ENCODE measurements around the gene UBE2S.

Gene UBE2S

GRCh38 chr19:55362174-55362989, 45.2 kb downstream of the UBE2S start:
- no peak for DNase-seq (ENCODE audit: low spot score)

GRCh38 chr19:55360902-55361301, 46.7 kb downstream of the UBE2S start:
- DNase-seq (ENCODE audit: low spot score) = no peak

DNA sequence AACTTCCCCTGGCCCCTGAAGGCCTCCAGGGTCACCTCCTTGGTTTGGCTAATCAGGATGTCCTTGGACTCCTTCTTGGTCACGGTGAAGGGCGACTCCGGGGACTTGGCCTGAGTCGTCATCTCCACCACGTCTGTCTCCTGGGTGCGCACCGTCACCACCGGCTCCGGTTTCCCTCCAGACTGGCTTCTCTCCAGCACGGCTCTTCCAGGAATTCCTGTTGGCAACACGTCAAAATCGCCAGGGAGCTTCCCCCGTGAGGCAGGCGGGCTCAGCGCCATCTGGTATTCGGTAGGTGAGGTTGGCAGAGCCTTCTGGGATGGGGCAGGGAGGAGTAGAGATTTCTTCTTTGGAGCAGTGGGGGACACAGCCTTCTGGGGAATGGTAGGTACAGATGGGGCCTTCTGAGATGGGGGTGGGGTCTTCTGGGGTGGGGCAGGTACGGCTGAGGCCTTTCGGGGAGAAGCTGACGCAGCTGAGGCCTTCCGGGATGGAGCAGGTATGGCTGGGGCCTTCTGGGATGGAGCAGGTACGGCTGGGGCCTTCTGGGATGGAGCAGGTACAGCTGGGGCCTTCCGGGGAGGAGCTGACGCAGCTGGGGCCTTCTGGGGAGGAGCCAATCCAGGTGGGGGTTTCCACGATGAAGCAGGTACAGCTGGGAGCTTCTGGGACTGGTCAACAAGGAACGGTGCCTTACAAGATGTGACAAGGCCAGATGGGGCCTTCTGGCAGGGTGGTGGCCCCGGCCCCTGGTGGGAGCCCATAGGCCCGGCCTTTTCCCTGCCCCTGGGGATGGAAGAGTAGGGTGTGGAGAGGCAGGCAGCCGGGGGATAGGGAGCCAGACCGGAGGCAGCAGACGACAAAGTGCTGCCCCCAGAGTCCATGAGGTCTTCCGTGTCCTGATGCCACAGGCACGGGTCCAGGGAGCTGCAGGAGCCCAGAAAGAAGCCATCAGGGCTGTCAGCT, 48.4 kb downstream of the UBE2S start:
- no peak for DNase-seq (ENCODE audit: low spot score)

DNA sequence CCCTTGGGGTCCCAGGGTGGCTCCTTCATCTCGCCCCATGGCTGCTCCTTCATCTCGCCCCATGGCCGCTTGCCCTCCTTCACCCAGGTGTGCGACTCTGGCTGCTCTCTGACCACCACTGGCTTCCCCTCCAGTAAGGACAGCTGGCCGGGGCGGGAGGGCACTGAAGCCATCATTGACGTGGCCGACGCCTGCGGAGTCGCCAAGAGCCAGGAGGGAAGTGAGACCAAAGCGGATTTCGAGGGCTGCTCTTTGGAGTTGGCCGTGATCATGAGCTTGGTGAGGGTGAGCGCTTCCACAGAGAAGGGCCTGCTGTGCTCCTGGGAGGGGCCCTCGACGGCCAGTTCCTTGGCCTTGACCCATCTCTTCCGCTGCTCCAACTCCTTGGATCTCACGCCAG, 49.1 kb downstream of the UBE2S start:
- DNase-seq (ENCODE audit: low spot score) = no peak

DNA sequence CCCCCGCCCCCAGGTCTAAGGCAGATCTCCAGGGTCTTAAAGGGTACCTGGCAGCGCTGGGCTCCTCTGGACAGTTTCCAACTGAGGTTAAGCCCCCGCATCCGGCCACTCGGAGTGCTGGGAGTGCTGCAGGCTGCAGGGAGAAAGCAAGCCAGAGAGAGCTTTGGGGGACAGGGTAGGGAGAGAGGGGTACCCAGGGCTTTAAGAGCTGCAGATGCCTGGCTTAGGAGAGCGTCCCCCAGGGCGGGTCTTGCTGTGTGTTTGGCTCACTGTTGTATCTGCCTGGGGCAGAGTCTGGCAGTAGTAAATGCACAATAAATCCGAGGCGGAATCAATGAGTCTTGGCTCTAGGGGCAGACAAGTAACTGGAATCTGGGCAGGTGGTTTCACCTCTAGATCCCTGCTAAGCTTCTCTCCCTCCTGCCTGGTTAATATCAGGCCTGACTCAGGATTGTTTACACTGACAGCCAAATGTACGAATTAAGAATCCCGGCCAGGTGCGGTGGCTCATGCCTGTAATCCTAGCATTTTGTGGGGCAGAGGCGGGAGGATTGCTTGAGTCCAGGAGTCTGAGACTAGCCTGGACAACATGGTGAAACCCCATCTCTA, 52.3 kb downstream of the UBE2S start:
- DNase-seq (ENCODE audit: low spot score) = no peak

DNA sequence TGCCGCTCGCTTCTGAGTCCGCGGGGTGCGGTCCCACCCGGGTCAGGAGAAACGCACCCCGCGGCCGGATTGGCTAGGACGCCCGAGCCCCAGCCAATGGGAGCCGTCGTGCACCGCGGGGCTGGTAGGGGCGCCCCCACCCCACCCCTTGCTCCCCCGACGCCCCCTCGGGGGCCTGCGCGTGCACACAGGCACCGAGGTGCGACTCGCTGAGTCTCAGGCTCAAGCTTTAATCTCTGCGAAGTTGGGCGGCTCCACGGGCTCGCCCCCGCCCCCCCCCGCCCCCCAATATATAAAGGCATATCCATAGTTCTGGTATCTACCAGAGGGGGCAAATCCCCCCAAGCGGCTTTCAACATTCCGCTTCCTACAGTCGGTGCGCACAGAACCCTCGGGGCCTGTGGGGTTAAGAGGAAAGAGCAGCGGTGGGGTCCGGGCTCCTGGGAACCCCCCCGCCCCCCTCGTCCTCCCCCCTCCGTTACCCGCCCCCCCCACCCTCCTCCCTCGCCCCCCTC, 52.8 kb downstream of the UBE2S start, which contains the start of gene COX6B2:
TSS of gene COX6B2 (minus strand) at position 22 of the 515 bp plus-strand sequence. CDS start 198 bp downstream, outside the sequence.
- DNase-seq (ENCODE audit: low spot score) = no peak

GRCh38 chr19:55353803-55354697, 53.5 kb downstream of the UBE2S start:
- peak; percentile 82 for DNase-seq (ENCODE audit: low spot score)

- DNase-seq (ENCODE audit: low spot score) = no peak
Observed at GRCh38 chr19:55353356-55353802, 54.2 kb downstream of the UBE2S start.

- DNase-seq (ENCODE audit: low spot score) = no peak
Observed at GRCh38 chr19:55352549-55353145, 54.9 kb downstream of the UBE2S start.

- DNase-seq (ENCODE audit: low spot score) = no peak
Observed at GRCh38 chr19:55352040-55352439, 55.5 kb downstream of the UBE2S start.

DNA sequence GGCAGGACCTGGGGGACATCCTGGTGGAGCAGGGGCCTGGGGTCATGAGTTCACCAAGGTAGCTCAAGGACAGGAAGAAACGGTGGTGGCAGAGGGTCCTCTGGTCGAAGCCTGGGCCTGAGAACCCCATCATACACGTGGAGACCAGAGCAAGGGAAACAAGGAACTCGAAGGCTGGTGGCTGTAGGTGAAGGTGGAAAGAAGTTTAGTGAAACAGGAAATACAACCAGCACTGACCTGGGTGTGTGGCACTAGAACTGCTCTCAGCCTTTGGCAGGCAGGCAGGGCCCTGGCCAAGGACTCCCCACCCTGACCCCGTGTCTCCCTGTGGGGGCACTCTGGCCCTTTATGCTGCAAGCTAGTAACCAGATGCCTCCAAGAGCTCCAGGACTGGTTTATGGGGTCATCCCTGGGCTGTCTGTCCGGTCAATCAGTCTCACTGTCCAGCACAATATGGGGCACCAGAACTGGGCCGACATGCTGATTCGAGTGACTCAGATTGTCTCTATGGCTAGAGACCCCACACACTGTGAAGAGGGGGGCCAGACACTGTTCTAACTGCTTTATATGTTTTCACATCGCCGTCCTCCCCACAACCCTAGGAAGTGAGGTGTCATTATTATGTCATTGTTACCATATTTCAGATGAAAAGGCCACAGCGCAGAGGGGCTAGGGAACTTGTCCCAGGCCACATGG, 56.8 kb downstream of the UBE2S start:
- no peak for DNase-seq (ENCODE audit: low spot score)
